ENCODE results near the gene SAPCD2. TPM values are rescaled to one million over a fixed set of nuclear protein-coding genes. Genes with fewer than 3 reads are reported as not detected.
A peak's percentile ranks its signal among the peaks of the same experiment; 100 is the strongest.

Gene SAPCD2
- total RNA-seq, 2 donors from 2014 or later, result 20.8 to 24.9 TPM

DNA sequence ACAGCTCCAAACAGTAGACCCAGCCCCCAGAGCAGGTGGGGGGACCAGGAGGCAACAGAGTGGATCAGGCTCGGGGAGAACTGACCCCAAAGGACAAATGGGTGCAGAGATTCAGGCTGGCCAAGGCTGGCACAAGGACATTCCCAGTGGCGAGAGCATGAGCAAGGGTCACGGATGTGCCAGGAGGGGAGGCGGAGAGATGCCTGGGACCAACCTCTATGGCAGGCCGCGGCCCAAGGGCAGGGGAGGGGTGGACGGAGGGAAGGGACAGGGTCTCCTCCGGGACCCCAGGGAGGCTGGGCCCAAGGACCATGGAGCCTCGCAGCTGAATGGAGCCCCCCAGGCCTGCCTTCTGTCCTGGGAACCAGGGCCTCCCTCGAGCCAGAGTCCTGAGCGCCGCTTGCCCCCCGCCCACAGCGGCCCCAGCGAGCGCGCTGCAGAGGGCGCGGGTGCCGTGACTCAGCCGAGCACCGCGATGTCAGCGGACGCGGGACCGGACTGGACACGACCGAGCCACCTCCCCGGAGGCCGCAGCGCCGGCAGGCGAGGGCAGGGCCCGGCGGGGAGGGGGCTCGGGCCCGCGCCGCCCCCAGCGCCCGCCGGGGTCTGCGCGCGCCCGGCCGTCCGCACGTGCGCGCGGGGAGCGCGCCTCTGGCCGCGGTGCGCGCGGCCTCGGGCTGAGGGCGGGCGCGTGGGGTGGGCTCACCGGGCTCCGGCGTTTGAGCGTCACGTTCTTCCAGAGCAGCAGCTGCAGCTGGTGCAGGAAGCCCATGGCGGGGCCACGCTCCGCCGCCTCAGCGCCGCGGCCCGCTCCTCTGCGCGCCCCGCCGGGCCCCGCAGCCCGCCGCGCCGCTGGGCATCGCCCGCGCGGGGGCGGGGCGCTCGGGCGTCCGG lies 42.7 kb downstream of the SAPCD2 start, which contains the start of gene ABCA2:
TSS of gene ABCA2 (minus strand) at position 869 of the 894 bp plus-strand sequence. CDS start at position 772, 97 bp downstream.
- Histone ChIP-seq H3K27ac (ENCODE audit: low read depth, low read length) (no peak within 1 kb of the TSS), H3K4me1 (ENCODE audit: control insufficient read depth, insufficient read depth, low read length) (no peaks in the 10 kb centered on the region), H3K27me3 (ENCODE audit: control insufficient read depth, insufficient read depth, low read length, poor library complexity, severe bottlenecking) (peaks cover 17% of the 10 kb centered on the region), H3K36me3 (ENCODE audit: control insufficient read depth, insufficient read depth, low read length) (no peaks in the 10 kb centered on the region), H3K9ac (ENCODE audit: extremely low read depth, low read length, poor library complexity, severe bottlenecking) (no peak within 1 kb of the TSS), H3K9me3 (ENCODE audit: control insufficient read depth, low read length) (no peaks in the 10 kb centered on the region), H3K4me3 (ENCODE audit: low read length) (peak within 1 kb of the TSS; percentile 81)
- no peaks in the 10 kb centered on the region for H3K9me3 Mint-ChIP-seq
- peaks cover 14% of the 10 kb centered on the region for H3K27me3 Mint-ChIP-seq (ENCODE audit: insufficient read depth)
- H3K36me3 Mint-ChIP-seq (ENCODE audit: low read depth), result no peaks in the 10 kb centered on the region
- DNase-seq, result peak; percentile 73
- no peak within 1 kb of the TSS for H3K27ac Mint-ChIP-seq
- WGBS, 2 experiments (ENCODE audit: insufficient coverage in 1 of 2, insufficient read length in 1 of 2), result 2 to 8% methylated on average over 37 to 95 of the region's 95 CpGs
- H3K4me3 Mint-ChIP-seq, result peak within 1 kb of the TSS; percentile 53
- no peaks in the 10 kb centered on the region for H3K4me1 Mint-ChIP-seq
- TF ChIP-seq, protein P1, sequence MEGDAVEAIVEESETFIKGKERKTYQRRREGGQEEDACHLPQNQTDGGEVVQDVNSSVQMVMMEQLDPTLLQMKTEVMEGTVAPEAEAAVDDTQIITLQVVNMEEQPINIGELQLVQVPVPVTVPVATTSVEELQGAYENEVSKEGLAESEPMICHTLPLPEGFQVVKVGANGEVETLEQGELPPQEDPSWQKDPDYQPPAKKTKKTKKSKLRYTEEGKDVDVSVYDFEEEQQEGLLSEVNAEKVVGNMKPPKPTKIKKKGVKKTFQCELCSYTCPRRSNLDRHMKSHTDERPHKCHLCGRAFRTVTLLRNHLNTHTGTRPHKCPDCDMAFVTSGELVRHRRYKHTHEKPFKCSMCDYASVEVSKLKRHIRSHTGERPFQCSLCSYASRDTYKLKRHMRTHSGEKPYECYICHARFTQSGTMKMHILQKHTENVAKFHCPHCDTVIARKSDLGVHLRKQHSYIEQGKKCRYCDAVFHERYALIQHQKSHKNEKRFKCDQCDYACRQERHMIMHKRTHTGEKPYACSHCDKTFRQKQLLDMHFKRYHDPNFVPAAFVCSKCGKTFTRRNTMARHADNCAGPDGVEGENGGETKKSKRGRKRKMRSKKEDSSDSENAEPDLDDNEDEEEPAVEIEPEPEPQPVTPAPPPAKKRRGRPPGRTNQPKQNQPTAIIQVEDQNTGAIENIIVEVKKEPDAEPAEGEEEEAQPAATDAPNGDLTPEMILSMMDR (conservative IDR thresholded peaks at IDR 0.05), result no peak

DNA sequence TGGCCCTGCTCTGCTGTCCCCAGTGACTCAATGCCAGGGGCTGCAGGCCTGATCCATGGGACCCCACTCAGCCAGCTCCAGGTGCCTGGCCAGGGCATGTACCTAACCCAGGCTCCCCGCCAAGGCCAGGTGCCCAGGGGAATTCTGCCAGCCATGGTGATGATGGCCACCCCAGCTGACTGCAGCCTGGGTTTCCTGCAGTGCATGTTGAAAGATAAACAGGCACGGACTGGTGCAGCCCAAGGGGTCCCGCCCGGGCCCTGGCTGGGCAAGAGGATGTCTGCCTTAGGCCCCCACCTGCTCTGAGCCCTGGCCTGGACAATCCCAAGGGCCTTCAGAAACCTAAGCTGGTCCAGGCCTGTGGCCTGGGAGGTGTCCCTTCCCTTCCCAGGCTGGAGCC lies 43.5 kb downstream of the SAPCD2 start:
- Mint-ChIP-seq H3K36me3 (ENCODE audit: low read depth) (no peaks in the 10 kb centered on the region), H3K4me1 (no peaks in the 10 kb centered on the region), H3K27ac (no peak overlapping the region), H3K27me3 (ENCODE audit: insufficient read depth) (peaks cover 14% of the 10 kb centered on the region), H3K9me3 (no peaks in the 10 kb centered on the region), H3K4me3 (peak overlapping the region; percentile 53)
- Histone ChIP-seq H3K9ac (ENCODE audit: extremely low read depth, low read length, poor library complexity, severe bottlenecking) (no peak overlapping the region), H3K27me3 (ENCODE audit: control insufficient read depth, insufficient read depth, low read length, poor library complexity, severe bottlenecking) (peaks cover 17% of the 10 kb centered on the region), H3K36me3 (ENCODE audit: control insufficient read depth, insufficient read depth, low read length) (no peaks in the 10 kb centered on the region), H3K4me3 (ENCODE audit: low read length) (peak overlapping the region; percentile 70), H3K27ac (ENCODE audit: low read depth, low read length) (no peak overlapping the region), H3K4me1 (ENCODE audit: control insufficient read depth, insufficient read depth, low read length) (no peaks in the 10 kb centered on the region), H3K9me3 (ENCODE audit: control insufficient read depth, low read length) (no peaks in the 10 kb centered on the region)
- no peak for DNase-seq
- 92 to 100% methylated on average over 3 to 4 of the region's 4 CpGs for WGBS, 2 experiments (ENCODE audit: insufficient coverage in 1 of 2, insufficient read length in 1 of 2)
- TF ChIP-seq, protein P1 (conservative IDR thresholded peaks at IDR 0.05), result no peak

DNA sequence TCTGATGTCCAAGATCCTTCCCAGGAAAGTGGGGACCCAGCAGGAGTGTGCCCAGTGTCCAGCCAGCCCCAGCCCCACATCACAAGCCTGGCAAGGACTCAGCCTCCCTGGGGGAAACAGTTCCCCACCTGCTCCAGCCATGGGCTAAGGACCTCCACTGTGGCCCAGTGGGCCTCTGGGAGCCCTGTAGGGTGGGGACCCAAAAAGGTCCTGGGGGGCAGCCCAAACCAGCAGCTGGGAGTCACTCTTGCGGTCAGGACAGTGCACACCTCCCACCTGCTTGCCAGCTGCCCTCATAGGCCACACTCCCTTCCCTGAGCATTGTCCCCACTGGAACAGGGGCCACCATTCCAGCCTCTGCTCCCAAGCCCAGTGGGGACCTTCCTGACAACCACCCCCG lies 44.0 kb downstream of the SAPCD2 start:
- H3K36me3 Mint-ChIP-seq (ENCODE audit: low read depth), result no peaks in the 10 kb centered on the region
- Histone ChIP-seq H3K4me1 (ENCODE audit: control insufficient read depth, insufficient read depth, low read length) (no peaks in the 10 kb centered on the region), H3K27me3 (ENCODE audit: control insufficient read depth, insufficient read depth, low read length, poor library complexity, severe bottlenecking) (peaks cover 17% of the 10 kb centered on the region), H3K9me3 (ENCODE audit: control insufficient read depth, low read length) (no peaks in the 10 kb centered on the region), H3K27ac (ENCODE audit: low read depth, low read length) (no peak overlapping the region), H3K9ac (ENCODE audit: extremely low read depth, low read length, poor library complexity, severe bottlenecking) (no peak overlapping the region), H3K36me3 (ENCODE audit: control insufficient read depth, insufficient read depth, low read length) (no peaks in the 10 kb centered on the region), H3K4me3 (ENCODE audit: low read length) (no peak overlapping the region)
- H3K27ac Mint-ChIP-seq, result no peak overlapping the region
- TF ChIP-seq, protein P1 (conservative IDR thresholded peaks at IDR 0.05), result no peak
- peaks cover 12% of the 10 kb centered on the region for H3K27me3 Mint-ChIP-seq (ENCODE audit: insufficient read depth)
- 89 to 94% methylated on average over 2 of the region's 2 CpGs for WGBS, 2 experiments (ENCODE audit: insufficient coverage in 1 of 2, insufficient read length in 1 of 2)
- H3K4me1 Mint-ChIP-seq, result no peaks in the 10 kb centered on the region
- no peak overlapping the region for H3K4me3 Mint-ChIP-seq
- H3K9me3 Mint-ChIP-seq, result no peaks in the 10 kb centered on the region
- DNase-seq, result no peak

Data from endodermal cell (in vitro differentiated cells).